Body of pancreas (tissue), 4 donors: ENCODE measurements around the gene TMEM204. TPM values are rescaled to one million over a fixed set of nuclear protein-coding genes. Genes with fewer than 3 reads are reported as not detected.

Experiments used
- ATAC-seq: fragments of 150-250 bp; one replicate; pipeline ENCODE4 v1.9.1; 2016
- DNase-seq, 4 donors: peaks; one replicate each; pipeline ENCODE4 v3.0.0-alpha.2; 2019
- H3K27ac ChIP-seq, 4 donors: fragments of 200-600 bp; sonication (generic); 1 replicate in 3 of 4; 2 replicates in 1 of 4; pipeline versions ENCODE4 v1.5.1 to v1.6.1; 2016 to 2019; ENCODE audit warnings: mild to moderate bottlenecking in 1 of 4, mixed read lengths in 1 of 4, moderate library complexity in 1 of 4
- H3K27me3 ChIP-seq, 2 donors: fragments of 200-600 bp; sonication (generic); one replicate each; pipeline ENCODE4 v1.6.0; 2016; ENCODE audit warnings: mild to moderate bottlenecking in 1 of 2
- H3K36me3 ChIP-seq, 2 donors: fragments of 200-600 bp; sonication (generic); replicated peaks in 1 of 2; 2 replicates each; pipeline ENCODE4 v1.5.1; 2016; ENCODE audit warnings: low read depth in 2 of 2; ENCODE audit not compliant: insufficient read depth in 1 of 2
- H3K4me1 ChIP-seq: fragments of 200-600 bp; sonication (generic); one replicate; pipeline ENCODE4 v1.6.0; 2016
- H3K4me3 ChIP-seq, 2 donors: fragments of 200-600 bp; sonication (generic); 1 replicate in 1 of 2; 2 replicates in 1 of 2; pipeline ENCODE4 v1.5.1; 2016 to 2019
- H3K9me3 ChIP-seq, 3 donors: fragments of 200-600 bp; sonication (generic); 1 replicate in 2 of 3; 2 replicates in 1 of 3; pipeline ENCODE4 v1.5.1; 2016
- POLR2A ChIP-seq, 3 donors: fragments of 450-650 bp; IDR thresholded peaks; one replicate each; pipeline ENCODE4 v1.6.1; 2016; ENCODE audit warnings: antibody characterized with exemption in 3 of 3, mild to moderate bottlenecking in 2 of 3
- WGBS, 2 donors: methylation state at CpG; one replicate each; pipeline ENCODE4 v1.1.5; 2017; 5-methylcytosine and 5-hydroxymethylcytosine counted together
- intact Hi-C: fragments of 100-400 bp; cut with DNase I; formaldehyde crosslinking; loops from one replicate; pipeline ENCODE4 v1.15.1; 2023
- total RNA-seq, 2 donors: library from RNA; depleted of rRNA; stranded (reverse); fragments of >200 nt; gene quantifications; one replicate each; pipeline ENCODE4 v1.1.0, GENCODE V29; 2016
- TF ChIP-seq, protein P1 (sequence below), 7 experiments: fragments of 450-650 bp in 4 of 7; fragments of 200-600 bp in 3 of 7; sonication (generic) in 3 of 7; IDR thresholded peaks; one replicate each; pipeline ENCODE4 v1.5.1; 2016 to 2019; ENCODE audit warnings: antibody characterized with exemption in 7 of 7

Gene TMEM204
- total RNA-seq, 2 donors from 2014 or later: 23.6 to 25.1 TPM

GRCh38 chr16:1511662-1512569, 21.6 kb upstream of the TMEM204 start:
- H3K4me3 ChIP-seq: no peak overlapping the region
- no peak overlapping the region for H3K27ac ChIP-seq
- peaks cover 0 to 2% of the 10 kb centered on the region in 2 donors for H3K36me3 ChIP-seq
- H3K9me3 ChIP-seq: no peaks in the 10 kb centered on the region
- 85 to 86% methylated on average over 29 to 30 of the region's 30 CpGs for whole genome bisulfite sequencing, 2 donors
- no peak for TF ChIP-seq POLR2A (IDR thresholded peaks at IDR 0.05)
- TF ChIP-seq, protein P1, sequence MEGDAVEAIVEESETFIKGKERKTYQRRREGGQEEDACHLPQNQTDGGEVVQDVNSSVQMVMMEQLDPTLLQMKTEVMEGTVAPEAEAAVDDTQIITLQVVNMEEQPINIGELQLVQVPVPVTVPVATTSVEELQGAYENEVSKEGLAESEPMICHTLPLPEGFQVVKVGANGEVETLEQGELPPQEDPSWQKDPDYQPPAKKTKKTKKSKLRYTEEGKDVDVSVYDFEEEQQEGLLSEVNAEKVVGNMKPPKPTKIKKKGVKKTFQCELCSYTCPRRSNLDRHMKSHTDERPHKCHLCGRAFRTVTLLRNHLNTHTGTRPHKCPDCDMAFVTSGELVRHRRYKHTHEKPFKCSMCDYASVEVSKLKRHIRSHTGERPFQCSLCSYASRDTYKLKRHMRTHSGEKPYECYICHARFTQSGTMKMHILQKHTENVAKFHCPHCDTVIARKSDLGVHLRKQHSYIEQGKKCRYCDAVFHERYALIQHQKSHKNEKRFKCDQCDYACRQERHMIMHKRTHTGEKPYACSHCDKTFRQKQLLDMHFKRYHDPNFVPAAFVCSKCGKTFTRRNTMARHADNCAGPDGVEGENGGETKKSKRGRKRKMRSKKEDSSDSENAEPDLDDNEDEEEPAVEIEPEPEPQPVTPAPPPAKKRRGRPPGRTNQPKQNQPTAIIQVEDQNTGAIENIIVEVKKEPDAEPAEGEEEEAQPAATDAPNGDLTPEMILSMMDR (IDR thresholded peaks at IDR 0.05): no peak
- ATAC-seq: no peak
- no peak for DNase-seq
- intact Hi-C loops: no loop called here
- no peaks in the 10 kb centered on the region for H3K4me1 ChIP-seq
- H3K27me3 ChIP-seq: no peaks in the 10 kb centered on the region

DNA sequence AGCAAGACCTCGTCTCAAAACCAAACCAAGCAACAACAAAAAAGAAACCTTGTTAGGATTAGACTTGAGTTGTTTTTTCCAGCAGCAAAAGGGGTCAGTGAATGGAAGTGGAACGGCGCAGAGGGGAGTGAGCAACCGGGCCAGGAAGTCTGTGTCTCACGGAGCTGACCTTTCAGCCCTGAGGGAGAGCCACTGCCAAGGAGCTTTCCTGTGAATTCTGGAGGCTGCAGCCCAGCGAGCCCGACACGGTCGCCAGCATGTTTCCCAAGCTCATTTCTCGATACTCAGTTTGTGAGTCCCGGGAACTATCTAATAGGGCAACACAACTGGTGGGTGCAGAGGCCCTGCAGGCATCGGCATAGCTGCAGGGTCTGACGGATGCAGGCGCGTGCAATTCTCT, 20.7 kb upstream of the TMEM204 start:
- Histone ChIP-seq H3K4me3 (no peak overlapping the region), H3K36me3 (peaks cover 0 to 2% of the 10 kb centered on the region in 2 donors), H3K27ac (no peak overlapping the region), H3K4me1 (no peaks in the 10 kb centered on the region), H3K9me3 (no peaks in the 10 kb centered on the region), H3K27me3 (no peaks in the 10 kb centered on the region)
- TF ChIP-seq, protein P1 (IDR thresholded peaks at IDR 0.05): no peak
- 80 to 94% methylated on average over 11 to 15 of the region's 15 CpGs for WGBS, 2 donors
- intact Hi-C loops: no loop called here
- DNase-seq (no peak), ATAC-seq (no peak)

DNA sequence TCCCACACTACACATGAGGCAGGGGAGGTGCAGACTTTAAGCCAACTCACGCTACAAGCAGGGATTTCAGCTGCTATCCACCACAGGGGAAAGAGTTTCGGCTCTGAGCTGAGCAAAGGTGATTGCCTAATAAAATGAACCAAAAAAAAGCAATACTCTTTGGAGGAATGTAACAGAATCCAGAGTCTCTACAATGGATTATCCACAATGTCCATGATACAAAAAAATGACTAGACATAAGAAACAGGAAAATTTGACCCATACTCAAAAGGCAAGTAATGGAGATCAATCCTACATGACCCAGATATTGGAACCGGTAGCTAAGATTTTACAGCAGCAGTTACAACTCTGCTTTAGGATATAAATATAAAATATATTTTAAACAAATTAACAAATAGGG, 19.0 kb upstream of the TMEM204 start:
- Histone ChIP-seq H3K27ac (no peak overlapping the region), H3K36me3 (peaks cover 0 to 2% of the 10 kb centered on the region in 2 donors), H3K4me1 (no peaks in the 10 kb centered on the region), H3K4me3 (no peak overlapping the region), H3K9me3 (no peaks in the 10 kb centered on the region), H3K27me3 (no peaks in the 10 kb centered on the region)
- no peak for TF ChIP-seq POLR2A (IDR thresholded peaks at IDR 0.05)
- TF ChIP-seq, protein P1 (IDR thresholded peaks at IDR 0.05): no peak
- 97 to 99% methylated on average over 3 of the region's 3 CpGs for WGBS, 2 donors
- DNase-seq (no peak), ATAC-seq (no peak)
- intact Hi-C loops: no loop called here

DNA sequence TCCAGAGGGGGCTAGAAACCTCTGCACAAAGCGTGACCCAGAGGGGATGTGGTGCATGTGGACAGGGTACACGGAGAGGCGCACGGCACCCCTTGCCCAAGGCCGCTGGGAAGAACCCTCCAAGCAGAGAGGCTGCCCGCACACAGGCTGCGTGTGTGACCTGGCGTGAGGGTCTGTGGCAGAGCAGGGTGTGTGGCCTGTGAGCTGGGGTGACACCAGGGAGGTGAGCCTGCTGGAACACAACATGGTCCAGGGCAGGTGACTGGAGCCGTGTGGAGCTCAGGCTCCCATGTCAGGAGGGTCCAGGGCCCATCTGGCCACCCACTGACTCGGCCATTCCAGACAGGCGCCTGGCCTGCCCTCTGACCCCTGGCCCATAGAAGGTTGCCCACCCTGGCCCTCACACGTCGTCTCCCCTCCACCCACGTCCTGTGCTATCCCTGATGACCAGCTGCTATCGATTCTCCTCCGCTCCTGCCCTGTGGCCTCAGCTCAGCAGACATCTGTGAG, 14.8 kb upstream of the TMEM204 start:
- no peaks in the 10 kb centered on the region for H3K36me3 ChIP-seq
- DNase-seq: no peak
- WGBS, 2 donors: 86 to 100% methylated on average over 6 to 16 of the region's 16 CpGs

More for the DNA sequence above, 14.8 kb upstream of the TMEM204 start:
- no peak overlapping the region for H3K4me3 ChIP-seq
- no peaks in the 10 kb centered on the region for H3K9me3 ChIP-seq
- no peaks in the 10 kb centered on the region for H3K27me3 ChIP-seq
- no peak overlapping the region for H3K27ac ChIP-seq
- intact Hi-C loops: no loop called here
- H3K4me1 ChIP-seq: no peaks in the 10 kb centered on the region
- TF ChIP-seq POLR2A (IDR thresholded peaks at IDR 0.05): no peak
- TF ChIP-seq, protein P1 (IDR thresholded peaks at IDR 0.05): no peak
- no peak for ATAC-seq
